AG09319 (cell line): ENCODE data around the gene PC.

Source experiments
- DNase-seq: peaks from one replicate; pipeline ENCODE4 v3.0.0-alpha.2; 2010; ENCODE audit warnings: low read depth; ENCODE audit errors: extremely low read depth
- TF ChIP-seq, protein P1 (sequence below): IDR thresholded peaks from 2 replicates; pipeline ENCODE4 v1.5.1; 2011; ENCODE audit warnings: low read depth, mild to moderate bottlenecking, inconsistent platforms, low read length, moderate library complexity

The PC gene

DNA sequence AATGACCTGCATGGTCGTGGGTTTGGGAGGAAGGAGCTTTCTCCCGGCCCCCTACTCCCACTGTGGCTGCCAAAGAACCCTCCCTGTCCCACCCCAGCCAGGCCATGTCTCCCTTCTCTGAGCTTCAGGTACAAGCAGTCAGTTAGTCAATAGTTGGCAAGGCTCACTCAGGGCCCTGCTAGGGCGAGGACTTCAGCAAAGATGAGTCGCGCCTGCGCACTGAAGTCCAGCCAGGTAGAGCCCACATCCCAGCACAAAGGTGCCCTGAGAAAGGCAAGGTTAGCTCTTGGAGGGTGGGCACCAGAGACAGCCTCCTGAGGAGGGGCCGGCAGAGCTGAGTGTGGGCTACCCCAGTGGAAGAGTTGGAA, 28.0 kb upstream of the PC start:
- no peak for DNase-seq

DNA sequence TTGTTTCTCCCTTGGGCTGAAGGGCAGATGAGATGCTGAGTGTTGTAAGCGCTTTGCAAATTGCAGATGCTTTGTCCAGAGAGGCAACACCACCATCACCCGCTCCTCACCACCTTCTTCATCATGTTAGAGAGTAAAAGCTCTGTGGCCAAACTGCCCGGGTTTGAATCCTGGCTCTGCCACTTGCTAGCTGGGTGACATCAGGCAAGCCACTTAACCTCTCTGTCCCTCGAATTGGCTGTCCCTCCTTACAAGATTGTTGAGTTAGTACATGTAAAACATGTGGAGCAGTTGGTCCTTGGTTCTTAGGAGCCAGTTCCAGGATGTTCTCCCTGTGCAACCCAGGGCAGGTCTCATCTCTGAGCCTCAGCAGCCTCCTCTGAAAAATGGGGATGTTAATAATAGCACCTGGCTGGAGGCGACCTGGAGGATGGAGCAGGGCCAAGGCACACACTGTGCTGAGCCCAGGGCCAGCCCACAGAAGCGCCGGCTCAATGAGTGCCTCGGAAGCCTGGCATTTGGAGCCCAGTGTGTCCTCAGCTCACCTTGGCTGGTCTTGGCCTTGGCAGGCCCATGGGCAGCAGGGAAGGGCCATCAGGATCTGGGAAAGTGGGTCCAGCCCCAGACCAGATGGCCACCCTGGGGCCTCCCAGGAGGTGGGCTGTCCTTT, 27.5 kb upstream of the PC start:
- no peak for DNase-seq

More for the DNA sequence above, 28.0 kb upstream of the PC start:
- TF ChIP-seq, protein P1, sequence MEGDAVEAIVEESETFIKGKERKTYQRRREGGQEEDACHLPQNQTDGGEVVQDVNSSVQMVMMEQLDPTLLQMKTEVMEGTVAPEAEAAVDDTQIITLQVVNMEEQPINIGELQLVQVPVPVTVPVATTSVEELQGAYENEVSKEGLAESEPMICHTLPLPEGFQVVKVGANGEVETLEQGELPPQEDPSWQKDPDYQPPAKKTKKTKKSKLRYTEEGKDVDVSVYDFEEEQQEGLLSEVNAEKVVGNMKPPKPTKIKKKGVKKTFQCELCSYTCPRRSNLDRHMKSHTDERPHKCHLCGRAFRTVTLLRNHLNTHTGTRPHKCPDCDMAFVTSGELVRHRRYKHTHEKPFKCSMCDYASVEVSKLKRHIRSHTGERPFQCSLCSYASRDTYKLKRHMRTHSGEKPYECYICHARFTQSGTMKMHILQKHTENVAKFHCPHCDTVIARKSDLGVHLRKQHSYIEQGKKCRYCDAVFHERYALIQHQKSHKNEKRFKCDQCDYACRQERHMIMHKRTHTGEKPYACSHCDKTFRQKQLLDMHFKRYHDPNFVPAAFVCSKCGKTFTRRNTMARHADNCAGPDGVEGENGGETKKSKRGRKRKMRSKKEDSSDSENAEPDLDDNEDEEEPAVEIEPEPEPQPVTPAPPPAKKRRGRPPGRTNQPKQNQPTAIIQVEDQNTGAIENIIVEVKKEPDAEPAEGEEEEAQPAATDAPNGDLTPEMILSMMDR: no peak

DNA sequence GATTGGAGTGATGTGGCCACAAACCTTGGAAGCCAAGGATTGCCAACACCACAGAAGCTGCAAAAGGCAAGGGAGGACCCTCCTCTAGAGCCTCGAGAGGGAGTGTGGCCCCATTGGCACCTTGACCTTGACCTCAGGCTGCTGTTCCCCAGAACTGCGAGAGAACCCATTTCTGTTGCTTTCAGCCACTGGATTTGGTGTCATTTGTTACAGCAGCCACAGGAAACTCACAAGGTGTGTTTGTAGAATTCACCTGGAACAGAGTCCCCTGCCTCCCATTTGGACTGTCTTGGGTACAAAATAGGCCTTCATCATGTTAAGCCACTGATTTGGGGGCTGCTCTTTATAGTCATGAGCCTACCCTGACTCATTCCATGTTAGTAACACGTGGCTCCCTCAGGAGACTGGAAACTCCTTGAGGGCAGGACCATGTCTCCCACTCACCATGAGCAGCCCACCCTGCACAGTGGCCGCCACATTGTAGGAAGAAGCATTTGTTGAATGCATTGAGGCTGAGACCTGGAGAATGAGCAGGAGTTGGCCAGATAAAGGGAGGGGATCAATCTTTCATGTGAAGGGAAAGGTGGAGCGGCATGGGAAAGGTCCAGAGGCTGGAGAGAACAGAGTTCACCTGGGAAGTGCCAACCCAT, 25.2 kb upstream of the PC start:
- TF ChIP-seq, protein P1: no peak
- DNase-seq: no peak

More for the DNA sequence above, 27.5 kb upstream of the PC start:
- TF ChIP-seq, protein P1: no peak

- TF ChIP-seq, protein P1: no peak
- peak; percentile 61 for DNase-seq
Measured at GRCh38 chr11:66981976-66982578, 23.9 kb upstream of the PC start.

DNA sequence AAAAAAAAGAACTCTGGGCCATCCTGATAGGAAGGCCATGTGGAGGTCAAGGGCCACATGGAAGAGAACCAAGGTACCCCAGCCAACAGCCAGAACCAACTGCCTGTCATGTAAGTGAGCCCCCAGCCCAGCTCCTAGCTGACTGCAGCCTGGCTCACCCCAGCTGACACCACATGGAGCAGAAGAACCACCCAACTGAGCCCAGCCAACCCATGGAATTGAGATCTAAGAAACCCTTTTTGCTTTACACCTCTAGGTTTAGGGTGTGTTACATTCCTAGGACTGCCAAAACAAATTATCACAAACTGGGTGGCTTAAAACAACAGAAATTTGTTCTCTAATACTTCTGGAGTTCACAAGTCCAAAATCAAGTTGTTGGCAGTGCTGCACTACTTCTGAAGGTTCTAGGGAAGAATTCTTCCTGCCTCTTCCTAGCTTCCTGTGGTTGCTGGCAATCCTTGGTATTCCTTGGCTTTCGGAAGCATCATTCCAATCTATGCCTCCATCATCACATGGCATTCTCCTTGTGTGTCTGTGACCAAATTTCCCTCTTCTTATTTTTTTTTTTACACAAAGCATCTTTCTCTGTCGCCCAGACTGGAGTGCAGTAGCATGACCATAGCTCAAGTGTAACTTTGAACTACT, 21.3 kb upstream of the PC start:
- DNase-seq: no peak
- TF ChIP-seq, protein P1: no peak

DNA sequence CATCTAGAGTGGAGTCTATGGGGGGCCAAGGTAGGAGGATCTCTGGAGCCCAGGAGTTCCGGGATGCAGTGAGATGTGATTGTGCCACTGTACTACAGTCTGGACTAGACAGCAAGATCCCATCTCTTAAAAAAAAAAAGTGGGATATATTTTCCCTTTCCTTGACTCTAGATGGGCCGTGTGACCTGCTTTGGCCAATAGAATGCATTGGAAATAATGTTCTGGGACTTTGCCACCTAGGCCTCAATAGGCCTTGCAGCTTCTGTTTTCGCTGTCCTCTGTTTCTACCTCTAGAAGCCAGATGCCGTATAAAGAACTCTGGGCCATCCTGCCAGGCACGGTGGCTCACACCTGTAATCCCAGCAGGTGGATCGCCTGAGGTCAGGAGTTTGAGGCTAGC, 20.5 kb upstream of the PC start:
- no peak for DNase-seq
- TF ChIP-seq, protein P1: no peak

- no peak for DNase-seq
- TF ChIP-seq, protein P1: no peak
Measured at GRCh38 chr11:66978229-66978628, 20.0 kb upstream of the PC start.
